Measurements from ENCODE around the gene RASAL2. TPM values are rescaled to one million over a fixed set of nuclear protein-coding genes. Genes with fewer than 3 reads are reported as not detected.

RASAL2 gene
- polyA plus RNA-seq, 1 experiment: 27.7 TPM

DNA sequence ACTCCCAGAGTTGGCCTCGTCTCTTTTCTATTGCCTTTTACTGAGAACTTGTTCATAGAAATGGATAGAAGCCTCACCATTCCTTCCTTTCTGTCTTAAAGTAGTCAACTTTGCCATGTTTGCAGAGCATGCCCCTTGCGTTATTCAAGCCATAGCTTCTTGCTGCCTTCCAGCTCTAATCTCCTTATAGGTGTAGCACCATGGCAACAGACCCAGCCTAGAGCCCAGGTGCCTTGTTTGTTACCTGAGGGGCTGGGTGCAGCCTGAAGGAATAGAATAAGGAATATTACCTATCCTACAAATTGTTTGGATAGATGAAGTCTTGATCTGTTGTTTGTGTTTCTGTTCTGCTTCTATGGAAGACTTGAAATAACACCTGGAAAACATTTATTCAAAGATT is 343.0 kb downstream of the RASAL2 start:
- ChIA-PET CTCF (interaction anchor here (0.8 kb wide), 1 partner anchor 27 kb away, joined by 3 read pairs; no protein-coding TSS in a partner anchor), POLR2A (no interaction called here)
- no peak for DNase-seq (ENCODE audit: low read depth)
- Histone ChIP-seq H3K36me3 (ENCODE audit: control insufficient read depth, insufficient read depth, low read length) (0 out of 2 replicates have a peak, but pooled peaks cover 2% of the 10 kb centered on the region), H3K4me3 (ENCODE audit: low read depth, low read length) (no peak overlapping the region), H3K27me3 (ENCODE audit: control insufficient read depth, insufficient read depth, low read length) (no peaks in the 10 kb centered on the region)
- TF ChIP-seq, protein P1, sequence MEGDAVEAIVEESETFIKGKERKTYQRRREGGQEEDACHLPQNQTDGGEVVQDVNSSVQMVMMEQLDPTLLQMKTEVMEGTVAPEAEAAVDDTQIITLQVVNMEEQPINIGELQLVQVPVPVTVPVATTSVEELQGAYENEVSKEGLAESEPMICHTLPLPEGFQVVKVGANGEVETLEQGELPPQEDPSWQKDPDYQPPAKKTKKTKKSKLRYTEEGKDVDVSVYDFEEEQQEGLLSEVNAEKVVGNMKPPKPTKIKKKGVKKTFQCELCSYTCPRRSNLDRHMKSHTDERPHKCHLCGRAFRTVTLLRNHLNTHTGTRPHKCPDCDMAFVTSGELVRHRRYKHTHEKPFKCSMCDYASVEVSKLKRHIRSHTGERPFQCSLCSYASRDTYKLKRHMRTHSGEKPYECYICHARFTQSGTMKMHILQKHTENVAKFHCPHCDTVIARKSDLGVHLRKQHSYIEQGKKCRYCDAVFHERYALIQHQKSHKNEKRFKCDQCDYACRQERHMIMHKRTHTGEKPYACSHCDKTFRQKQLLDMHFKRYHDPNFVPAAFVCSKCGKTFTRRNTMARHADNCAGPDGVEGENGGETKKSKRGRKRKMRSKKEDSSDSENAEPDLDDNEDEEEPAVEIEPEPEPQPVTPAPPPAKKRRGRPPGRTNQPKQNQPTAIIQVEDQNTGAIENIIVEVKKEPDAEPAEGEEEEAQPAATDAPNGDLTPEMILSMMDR (IDR thresholded peaks at IDR 0.05; ENCODE audit: insufficient read depth, low read depth, low read length): no peak

DNA sequence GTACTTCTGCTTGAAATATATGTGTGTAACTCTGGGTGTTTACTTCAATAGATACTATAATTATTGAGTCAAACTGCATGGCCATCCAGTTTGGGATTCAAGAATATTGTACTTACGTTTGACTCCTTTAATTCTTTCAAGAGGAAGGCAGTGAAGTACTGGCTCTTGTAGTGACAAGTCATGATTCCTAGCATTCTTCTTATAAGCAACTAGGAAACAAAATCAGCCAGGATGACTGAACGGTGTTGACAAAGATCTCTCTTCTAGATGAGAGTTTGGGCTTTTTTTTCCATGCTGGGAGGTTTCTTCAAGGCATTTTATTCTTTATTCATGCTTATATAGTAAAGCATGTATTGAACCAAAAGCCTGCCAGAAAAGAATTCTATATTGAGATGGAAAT is 344.5 kb downstream of the RASAL2 start:
- H3K27me3 ChIP-seq (ENCODE audit: control insufficient read depth, insufficient read depth, low read length): no peaks in the 10 kb centered on the region
- ChIA-PET CTCF (interaction anchor here (1.1 kb wide), 1 partner anchor 37 kb away, joined by 4 read pairs; no protein-coding TSS in a partner anchor), POLR2A (no interaction called here)
- no peak for DNase-seq (ENCODE audit: low read depth)
- no peak overlapping the region for H3K4me3 ChIP-seq (ENCODE audit: low read depth, low read length)
- peaks cover 5% of the 10 kb centered on the region; the same call in 1 of the 2 replicates for H3K36me3 ChIP-seq (ENCODE audit: control insufficient read depth, insufficient read depth, low read length)
- TF ChIP-seq, protein P1 (IDR thresholded peaks at IDR 0.05; ENCODE audit: insufficient read depth, low read depth, low read length): no peak

DNA sequence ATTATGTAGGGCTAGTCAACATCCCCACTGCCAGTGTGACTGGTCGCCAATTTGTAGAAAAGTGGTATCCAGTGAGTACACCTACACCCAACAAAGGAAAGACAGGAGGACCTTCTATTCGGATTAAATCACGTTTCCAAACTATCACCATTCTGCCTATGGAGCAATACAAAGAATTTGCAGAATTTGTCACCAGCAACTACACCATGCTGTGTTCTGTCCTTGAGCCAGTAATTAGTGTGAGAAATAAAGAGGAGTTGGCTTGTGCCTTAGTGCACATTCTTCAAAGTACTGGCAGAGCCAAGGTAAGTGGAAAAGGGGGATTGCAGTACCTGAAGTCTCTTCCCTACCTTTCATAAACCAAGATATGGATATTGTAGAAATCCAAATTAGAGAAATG is 349.0 kb downstream of the RASAL2 start:
- TF ChIP-seq, protein P1 (IDR thresholded peaks at IDR 0.05; ENCODE audit: insufficient read depth, low read depth, low read length): no peak
- DNase-seq (ENCODE audit: low read depth): no peak
- POLR2A ChIA-PET: no interaction called here
- Histone ChIP-seq H3K36me3 (ENCODE audit: control insufficient read depth, insufficient read depth, low read length) (peaks cover 6% of the 10 kb centered on the region; the same call in 1 of the 2 replicates), H3K27me3 (ENCODE audit: control insufficient read depth, insufficient read depth, low read length) (no peaks in the 10 kb centered on the region), H3K4me3 (ENCODE audit: low read depth, low read length) (no peak overlapping the region)
- CTCF ChIA-PET: no interaction called here

DNA sequence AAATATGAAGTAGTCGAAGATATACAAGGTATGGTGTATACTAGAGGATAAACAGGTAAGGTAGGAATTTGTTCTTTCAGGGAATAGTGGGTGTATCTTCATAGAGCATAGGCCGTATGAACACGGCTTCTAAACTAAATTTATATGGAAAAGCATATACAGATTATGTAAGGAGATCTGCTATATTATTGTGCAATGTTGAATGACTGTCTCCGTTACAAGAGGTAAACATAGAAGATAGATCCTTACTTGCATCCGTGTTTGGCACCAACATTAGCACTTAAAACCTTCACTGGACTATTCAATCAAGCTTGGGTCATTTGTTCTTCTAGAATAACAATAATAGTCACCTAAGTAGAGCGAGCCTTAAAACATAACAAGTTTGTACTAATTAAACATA is 357.0 kb downstream of the RASAL2 start:
- Histone ChIP-seq H3K36me3 (ENCODE audit: control insufficient read depth, insufficient read depth, low read length) (peaks cover 2% of the 10 kb centered on the region), H3K4me3 (ENCODE audit: low read depth, low read length) (no peak overlapping the region), H3K27me3 (ENCODE audit: control insufficient read depth, insufficient read depth, low read length) (no peaks in the 10 kb centered on the region)
- ChIA-PET POLR2A (no interaction called here), CTCF (no interaction called here)
- no peak for DNase-seq (ENCODE audit: low read depth)
- TF ChIP-seq, protein P1 (IDR thresholded peaks at IDR 0.05; ENCODE audit: insufficient read depth, low read depth, low read length): no peak

DNA sequence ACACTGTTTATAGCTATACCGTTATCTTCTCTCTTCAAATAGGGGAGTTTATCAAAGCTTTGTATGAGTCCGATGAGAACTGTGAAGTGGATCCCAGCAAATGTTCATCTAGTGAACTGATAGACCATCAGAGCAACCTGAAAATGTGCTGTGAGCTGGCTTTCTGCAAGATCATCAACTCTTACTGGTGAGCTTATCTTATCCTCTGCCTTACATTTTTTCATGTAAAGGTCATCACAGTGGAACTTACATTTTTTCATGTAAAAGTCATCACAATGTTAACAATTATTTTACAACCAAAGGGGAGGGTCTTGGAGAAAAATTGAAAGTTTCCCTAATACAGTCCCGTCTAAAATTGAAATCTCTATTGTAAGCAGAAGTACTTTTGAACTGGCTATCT is 357.6 kb downstream of the RASAL2 start:
- TF ChIP-seq, protein P1 (IDR thresholded peaks at IDR 0.05; ENCODE audit: insufficient read depth, low read depth, low read length): no peak
- H3K27me3 ChIP-seq (ENCODE audit: control insufficient read depth, insufficient read depth, low read length): no peaks in the 10 kb centered on the region
- H3K4me3 ChIP-seq (ENCODE audit: low read depth, low read length): no peak overlapping the region
- peaks cover 1% of the 10 kb centered on the region; the same call in 1 of the 2 replicates for H3K36me3 ChIP-seq (ENCODE audit: control insufficient read depth, insufficient read depth, low read length)
- ChIA-PET POLR2A (no interaction called here), CTCF (no interaction called here)
- peak; percentile 11 for DNase-seq (ENCODE audit: low read depth)
